Cerebellar cortex (tissue), 1 donor: ENCODE data around the gene ADGRD1.
"Not testable (repeated sequence)": the region's sequence is repeated elsewhere in the genome, so short reads cannot be mapped to it uniquely, and the experiment has no call there.

Experiments used
- DNase-seq: peaks from one replicate; pipeline ENCODE4 v3.0.0-alpha.2; 2015; ENCODE audit warnings: low spot score

Gene ADGRD1

DNA sequence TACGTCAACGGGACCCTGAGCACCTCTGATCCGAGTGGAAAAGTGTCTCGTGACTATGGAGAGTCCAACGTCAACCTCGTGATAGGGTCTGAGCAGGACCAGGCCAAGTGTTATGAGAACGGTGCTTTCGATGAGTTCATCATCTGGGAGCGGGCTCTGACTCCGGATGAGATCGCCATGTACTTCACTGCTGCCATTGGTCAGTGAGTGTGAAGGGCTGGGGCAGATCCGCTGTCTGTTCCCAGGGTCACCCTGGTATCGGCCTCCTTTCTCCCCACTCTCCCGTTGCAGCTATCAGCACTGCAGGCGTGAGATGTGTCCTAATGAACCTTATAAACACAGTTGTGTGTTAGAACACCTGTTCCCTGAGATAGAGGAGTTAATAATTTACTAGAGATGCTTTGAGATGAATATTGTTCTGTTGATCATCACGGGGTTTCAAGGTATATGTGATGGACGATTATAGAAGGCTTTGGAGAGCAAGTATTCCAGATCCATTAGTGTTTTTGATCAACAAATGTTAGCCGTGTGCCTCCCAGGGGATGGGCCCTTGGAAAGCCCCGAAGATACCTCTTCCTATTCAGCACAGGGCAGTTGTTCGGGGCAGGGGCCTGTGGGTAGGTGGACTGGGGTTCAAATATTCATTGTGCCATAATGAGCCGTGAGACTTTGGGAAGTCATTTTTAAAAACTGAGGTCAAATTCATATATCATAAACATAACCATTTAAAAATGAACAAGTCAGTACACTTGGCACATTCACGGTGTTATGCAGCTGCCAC lies 33.6 kb downstream of the ADGRD1 start:
- DNase-seq = no peak

DNA sequence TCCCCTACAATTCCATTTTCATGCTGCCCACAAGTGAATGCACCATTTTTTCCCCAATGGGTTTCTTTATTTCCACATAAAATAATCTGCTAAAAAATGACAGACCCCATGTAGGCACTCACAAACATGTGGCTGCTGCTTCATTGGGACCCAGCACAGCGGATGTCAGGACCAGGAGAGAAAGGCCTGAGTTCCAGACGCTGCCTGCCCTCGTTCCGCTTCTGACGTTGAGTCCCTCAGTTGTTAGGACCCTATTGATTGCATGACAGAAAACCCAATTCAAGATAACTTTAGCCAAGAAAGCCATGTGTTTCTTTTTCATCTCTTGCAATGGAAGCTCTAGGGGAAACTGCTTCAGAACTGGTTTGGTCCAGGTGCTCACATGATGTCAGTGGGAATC lies 34.6 kb downstream of the ADGRD1 start:
- DNase-seq = no peak

DNA sequence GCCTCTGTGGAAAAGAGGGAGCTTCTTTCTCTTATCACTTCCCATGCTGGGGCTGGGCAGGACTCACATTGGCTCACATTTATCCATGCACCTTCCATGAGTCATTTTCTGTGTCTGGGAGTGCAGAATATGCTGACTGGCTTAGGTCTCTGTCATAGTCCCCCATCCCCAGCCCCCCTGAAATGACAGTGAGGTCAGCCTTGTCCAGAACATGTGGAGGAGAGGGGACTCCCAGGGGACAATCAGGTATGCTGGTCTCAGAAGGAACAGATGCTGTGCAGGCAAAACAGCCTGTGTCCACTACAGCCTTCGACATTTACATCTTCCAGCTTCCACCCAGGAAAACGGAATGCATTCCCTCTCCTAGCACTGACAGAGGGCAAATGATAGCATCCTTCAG lies 35.0 kb downstream of the ADGRD1 start:
- no peak for DNase-seq

DNA sequence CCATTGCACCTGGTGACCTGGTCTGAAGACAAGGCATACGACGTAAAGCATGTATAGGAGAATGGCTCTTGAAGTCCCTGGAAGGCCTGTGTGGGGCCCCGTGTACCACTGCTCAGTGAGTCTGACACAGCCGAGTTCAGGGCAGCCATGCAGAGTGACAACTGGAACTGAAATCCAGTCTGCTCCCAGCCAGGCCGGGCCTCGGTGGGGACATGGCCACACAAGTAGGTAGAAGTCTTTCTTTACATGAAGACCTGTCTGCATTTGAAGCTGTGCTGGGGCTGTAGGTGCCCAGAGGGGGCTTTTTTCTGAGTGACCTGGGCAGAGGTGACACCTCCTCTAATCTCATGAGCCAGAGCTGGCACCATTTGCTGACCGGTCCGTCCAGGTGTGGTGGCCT lies 35.7 kb downstream of the ADGRD1 start:
- DNase-seq = no peak

DNA sequence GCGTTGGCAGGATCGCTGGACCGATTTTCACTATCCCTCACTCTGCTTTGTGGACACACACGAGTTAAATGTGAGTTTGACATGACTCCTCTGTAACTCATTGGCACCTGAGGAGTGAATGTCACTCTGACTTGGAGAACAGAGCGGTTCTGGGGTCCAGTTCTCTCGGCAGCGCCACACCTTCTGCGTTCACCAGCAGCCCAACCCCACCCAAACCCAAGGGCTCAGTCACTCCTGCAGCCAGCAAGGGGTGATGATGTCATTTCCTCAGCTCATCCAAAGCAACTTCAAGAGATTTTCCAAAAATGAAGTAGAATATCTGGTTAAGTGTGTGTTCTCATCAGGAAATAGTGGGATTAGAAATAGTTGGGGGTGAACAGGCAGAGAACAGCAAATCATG lies 36.3 kb downstream of the ADGRD1 start:
- no peak for DNase-seq

DNA sequence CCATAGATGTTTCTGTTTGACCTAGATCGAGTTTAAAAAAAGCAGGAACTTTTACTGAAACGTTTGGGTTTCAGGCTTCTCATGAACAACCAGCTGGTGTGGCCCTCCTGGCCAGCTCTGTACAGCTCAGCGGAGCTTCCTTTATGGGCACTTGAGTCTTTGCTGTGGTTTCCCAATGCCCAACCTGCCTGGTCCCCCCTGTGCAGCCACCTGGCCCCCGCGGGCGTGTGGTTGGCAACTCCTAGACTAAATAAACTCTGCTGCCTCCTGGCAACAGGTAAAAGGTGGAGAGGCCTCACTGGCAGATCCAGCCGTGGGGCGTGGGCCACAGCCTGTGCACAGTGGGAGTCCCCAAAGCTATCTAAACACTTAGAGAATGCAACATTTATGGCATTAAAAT lies 38.7 kb downstream of the ADGRD1 start:
- DNase-seq = no peak

DNA sequence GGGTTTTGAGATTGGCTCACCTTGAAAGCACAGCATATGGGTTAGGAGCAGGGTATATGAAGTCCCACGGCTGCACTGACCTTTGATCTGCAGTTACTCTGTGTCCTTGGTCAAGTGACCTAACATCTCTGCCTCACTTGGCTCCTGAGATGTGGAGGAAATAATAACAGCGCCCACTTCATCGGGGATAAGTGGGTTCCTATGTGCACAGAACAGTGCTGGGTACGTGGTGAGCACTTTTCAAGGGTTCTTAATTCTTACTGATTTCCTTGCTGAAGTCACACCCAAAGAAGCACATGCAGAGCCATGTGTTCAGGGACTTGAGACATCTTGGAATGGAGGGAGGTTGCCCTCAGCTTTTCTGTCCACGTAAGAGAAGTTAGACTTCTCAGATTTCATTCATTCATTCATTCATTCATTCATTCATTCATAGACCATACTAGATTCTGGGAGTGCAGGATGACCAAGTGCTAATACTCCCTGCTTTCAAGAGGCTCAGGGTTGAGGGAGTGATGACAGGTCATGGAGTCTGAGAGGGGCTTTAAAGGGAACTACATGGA lies 39.4 kb downstream of the ADGRD1 start:
- no peak for DNase-seq

DNA sequence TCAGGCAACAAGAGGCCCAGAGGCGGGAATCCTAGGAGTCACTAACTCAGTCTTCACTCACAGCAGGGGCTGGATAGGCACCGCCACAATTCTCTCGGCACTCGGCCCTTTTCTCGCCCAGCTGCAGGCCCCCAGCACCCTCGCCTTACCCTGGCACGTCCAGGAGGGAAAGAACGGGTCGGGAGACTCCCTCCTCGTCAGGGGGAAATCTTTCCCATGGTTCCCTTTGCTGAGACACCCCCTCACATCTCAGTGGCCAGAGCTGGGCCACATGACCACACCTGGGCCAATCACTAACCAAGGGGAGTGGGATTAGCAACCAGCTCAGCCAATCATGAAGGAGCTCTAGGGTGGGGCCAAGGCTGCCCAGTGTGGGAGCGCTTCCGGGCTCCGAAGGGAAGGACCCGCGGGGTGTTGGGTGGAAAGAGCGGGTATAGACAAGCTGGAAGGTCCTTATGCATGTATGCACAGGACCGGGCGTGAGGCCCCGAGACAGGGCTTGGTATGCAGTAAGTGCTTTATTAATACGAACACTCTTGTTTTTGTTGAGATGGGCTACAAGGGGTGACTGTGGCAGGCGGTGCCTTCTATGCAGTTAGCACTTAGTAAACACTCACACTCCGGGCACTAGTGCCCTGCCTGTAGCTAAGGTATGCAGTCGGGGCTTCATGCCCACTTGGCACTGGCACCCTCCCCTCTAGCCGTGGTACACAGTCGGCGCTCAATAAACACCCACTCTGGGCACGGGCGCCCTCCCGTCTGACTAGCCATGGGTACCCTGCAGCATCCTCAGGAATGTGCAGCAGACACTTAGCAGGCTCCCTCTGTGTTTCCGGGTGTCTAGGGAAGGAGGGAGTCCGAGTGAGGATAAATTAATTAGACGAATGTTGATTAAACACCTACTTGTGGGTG lies 40.3 kb downstream of the ADGRD1 start:
- no peak for DNase-seq

DNA sequence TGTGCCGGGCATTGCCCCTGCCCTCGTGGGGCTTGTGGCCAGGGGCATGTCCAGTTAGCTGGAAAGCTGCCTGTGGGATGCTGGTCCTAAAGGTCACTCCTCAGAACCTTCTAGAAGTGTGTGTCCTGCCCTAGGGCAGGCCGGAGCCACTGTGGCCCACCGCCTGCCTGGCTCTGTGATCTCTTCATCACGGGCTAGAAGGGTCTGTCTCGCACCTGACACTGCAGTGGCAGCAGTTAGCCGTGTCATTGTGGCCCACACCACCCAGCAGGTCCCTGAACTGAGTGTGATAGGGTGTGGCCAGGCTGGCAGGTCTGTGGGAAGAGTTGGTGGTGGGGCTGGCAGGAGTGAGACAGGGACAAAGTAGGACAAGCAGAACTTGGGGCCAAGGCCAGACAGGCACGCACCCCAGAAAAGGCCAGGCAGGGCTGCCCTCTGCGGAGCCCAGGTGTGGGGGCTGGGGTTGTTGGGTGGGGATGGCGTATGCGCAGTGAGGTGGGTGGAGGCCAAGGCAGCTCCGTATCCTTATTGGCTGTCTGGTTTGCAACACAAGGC lies 41.2 kb downstream of the ADGRD1 start:
- no peak for DNase-seq

DNA sequence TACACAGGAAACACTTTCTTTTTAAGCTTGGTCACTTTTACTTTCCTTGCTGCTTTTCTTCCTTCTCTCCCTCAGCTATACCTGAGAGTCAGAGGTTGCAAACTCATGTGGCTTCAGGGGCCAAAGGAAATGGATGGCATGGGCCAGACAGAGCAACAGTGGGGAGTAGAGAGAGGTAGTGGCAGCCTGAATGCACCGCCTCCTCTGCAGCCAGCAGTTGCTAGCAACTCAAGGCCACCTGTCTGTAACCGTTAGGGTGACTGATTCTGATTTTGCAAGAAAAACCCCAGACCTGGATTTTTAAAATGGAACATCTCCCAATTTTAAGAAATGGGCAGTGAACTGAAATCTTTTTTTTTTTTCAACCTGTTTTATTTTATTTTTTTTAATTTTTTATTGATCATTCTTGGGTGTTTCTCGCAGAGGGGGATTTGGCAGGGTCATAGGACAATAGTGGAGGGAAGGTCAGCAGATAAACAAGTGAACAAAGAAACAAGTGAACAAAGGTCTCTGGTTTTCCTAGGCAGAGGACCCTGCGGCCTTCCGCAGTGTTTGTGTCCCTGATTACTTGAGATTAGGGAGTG lies 41.8 kb downstream of the ADGRD1 start:
- DNase-seq = not testable (repeated sequence)

DNA sequence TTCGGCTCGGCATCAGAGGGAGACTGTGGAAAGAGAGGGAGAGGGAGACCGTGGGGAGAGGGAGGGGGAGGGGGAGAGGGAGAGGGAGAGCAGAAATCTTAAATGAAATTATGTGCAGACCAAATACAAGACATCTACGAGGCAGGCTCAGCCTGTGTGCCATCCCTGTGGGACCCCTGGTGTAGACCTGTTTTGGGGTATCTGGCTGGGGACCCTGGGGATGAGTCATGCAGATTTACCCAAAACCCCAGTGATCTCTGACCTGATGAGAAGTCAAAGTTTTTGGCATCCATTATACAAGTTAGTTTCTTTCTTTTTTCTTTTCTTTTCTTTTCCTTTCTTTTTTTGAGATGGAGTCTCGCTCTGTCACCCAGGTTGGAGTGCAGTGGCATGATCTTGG lies 44.4 kb downstream of the ADGRD1 start:
- DNase-seq = no peak

DNA sequence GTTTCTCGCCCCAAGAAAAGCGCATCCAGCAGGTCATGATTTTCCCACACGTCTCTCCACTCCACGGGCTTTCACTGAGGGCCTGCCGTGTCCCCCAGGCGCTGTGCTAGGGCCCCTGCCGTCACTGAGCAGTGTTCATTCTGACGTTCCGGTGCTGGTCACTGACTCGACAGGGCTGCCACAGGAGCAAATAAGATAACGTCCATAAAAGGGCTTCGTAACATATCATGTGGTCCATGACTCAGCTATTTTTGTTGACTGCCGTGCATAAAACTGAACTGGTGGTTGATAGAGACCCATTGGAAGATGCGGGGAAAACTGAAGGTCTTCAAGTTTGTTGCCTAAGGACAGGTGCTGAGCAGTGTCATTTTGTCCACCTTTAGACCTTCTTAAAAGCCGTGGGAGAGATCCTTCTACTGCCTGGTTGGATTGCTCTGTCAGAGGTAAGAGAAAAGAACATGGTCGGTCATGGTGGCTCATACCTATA lies 46.3 kb downstream of the ADGRD1 start:
- no peak for DNase-seq

DNA sequence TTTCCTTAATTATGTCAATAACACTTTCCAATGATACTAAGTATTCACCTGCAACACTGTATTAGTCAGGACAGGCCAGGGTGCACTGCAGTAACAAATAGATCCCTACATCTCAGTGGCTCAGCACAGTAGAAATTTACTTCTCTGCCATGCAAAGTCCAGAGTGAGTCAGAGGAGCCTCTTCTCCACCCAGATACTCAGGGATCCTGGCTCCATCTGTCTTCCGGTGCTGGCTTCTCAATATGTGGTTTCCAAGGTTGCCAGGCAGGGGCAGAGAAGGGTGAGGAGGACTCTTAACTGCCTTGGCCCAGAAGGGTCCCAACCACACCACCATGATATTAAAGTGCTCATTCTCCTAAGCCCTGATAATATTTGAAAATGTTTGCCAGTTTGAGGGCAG lies 47.8 kb downstream of the ADGRD1 start:
- no peak for DNase-seq

DNA sequence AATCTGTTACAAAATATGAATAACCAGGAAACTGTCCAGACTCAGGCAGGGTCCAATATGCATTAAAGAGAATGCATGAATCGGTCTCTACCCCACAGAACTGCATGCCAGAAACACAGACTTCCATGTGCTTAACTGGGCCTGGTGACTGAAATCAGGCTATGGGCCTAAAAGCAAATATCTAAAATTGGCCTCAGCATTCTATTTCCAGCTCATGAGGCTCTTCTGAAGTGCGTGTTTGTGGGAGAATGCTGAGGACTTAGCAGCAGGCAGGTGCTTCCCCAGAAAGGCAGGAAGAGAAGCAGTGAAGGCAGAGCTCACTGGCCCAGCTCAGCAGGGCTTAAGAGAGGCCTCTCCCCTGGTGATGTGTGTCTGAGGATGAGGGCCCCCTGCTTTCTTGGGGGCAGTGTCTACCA lies 48.5 kb downstream of the ADGRD1 start:
- no peak for DNase-seq

DNA sequence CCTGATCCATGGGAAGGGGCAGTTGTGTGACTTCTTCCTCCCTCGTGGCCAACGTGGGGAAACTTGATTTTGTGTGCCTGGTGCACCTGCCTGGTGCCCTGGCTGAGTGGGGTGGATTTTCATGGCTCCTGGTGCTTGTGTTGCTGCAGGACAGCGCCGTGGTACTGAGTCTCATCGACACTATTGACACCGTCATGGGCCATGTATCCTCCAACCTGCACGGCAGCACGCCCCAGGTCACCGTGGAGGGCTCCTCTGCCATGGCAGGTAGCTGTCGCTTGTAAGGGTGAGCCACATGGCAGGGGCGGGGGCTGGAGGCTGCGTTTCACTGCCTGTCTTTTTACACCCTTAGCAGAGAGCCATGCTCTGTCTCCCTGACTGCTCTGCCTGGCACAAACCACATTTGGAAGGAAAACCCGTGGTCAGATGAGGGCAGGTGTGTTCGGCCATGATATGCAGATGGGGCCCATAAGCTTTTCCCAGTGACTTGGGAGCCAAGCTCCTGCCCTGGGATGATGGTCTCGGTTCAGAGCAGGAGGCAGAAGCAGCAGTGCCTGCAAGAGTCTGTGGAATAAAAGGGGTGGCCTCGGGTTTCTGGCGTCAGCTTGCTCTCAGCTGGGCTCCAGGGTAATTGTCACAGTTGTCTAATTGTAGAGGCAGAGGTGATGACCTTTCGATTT lies 49.5 kb downstream of the ADGRD1 start:
- DNase-seq = no peak

DNA sequence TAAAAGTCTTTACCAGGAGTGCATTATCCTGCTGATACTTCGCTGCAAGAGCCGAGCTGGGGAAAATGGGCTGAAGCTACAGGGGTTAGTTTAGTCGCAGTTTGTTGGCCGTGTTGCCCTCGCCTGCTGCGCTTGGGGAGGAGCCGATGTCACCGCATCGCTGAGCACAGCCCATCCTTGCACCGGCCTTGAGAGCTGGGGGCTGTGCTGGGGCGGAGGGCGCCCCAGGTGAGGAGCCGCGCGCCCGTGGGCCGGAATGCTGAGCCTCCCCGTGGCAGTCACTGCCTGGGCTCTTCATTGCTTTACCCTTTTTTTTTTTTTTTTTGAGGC lies 50.0 kb downstream of the ADGRD1 start:
- DNase-seq = no peak

DNA sequence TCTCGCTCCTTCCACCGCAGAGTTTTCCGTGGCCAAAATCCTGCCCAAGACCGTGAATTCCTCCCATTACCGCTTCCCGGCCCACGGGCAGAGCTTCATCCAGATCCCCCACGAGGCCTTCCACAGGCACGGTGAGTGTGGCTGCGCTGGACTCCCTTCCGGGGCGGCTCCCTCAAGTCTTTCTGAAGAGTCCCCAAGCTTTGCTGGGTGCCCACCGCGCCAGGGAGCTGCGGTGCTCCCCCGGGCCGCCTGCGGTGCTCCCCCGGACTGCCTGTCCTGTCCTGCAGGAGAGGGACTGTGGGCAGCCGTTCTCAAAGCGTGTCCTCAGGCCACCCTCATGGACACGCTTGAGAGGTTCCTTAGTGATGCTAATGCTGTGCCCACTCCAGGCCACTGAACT lies 50.5 kb downstream of the ADGRD1 start:
- no peak for DNase-seq

DNA sequence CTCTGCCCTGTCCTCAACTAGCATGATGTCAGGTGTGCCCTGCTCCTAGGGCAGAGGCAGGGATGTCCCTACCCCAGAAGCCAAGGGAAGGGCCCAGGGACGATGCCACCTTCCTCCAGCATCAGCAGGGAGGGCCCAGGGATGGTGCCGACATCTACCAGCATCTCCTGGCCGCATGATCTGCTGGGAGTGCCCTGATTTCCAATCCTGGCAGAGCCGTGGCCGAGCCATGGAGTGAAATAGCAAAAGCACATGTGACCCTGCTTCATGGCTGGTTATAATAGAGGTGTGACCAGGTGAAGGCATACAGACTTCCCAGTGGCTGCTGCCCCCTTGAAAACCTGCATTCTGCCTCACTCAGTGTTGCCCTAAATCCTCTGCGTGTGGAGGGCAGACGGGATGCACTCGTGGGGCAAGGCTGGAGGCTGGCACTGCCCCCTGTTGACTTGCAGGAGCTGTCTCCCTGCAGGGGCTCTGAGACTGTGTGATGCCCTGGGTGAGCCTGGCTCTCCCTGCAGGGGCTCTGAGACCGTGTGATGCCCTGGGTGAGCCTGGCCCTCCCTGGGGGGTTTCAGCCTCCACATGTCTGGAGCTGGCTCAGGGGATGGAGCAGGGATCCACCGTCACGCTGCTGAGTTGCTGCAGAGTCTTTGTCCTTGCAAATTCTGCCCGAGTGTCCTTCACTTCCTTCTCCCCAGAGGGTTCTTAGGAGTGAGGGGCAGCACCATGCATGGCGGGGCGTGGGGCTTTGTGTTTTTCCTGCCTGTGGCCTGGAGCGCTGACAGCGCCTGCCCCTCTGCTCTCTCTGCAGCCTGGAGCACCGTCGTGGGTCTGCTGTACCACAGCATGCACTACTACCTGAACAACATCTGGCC lies 51.7 kb downstream of the ADGRD1 start:
- DNase-seq = no peak

DNA sequence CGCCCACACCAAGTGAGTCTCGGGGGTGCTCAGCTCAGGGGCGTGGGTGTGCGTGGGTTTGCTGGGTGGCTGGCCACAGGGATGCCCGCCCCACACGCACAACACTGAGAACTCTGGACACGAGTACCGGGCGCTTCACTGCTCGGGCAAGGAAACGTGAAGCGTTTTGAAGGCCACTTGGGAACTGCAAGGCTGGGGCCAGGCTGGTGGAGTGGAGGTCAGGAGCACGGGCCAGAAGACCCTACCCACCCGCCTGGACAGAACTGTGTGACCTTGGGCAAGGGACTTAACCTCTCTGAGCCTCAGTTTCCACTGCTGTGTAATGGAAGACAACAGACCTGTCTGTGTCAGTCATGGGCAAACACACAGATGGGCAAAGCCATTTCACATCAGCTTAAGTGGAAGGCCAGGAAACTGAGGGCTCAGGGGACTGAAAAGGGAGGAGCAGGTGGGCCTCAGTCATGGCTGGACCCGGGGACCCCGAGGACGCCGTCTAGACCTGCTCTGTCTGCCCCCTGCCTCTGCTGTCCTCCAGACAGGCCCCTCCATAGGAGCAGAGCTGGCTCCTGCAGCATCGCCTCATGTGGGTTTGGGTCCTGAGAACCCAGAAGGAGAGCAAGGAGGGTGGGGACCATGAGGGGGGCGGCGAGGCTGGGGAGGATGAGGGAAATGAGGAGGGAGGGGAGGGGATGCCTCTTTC lies 52.5 kb downstream of the ADGRD1 start:
- no peak for DNase-seq
